Cortex of kidney (tissue), 1 donor: Measurements from ENCODE around the gene CCER1.

Experiments used
- DNase-seq: peaks from one replicate; lab custom pipeline; 2025; lab: John Stamatoyannopoulos, UW

The CCER1 gene

DNA sequence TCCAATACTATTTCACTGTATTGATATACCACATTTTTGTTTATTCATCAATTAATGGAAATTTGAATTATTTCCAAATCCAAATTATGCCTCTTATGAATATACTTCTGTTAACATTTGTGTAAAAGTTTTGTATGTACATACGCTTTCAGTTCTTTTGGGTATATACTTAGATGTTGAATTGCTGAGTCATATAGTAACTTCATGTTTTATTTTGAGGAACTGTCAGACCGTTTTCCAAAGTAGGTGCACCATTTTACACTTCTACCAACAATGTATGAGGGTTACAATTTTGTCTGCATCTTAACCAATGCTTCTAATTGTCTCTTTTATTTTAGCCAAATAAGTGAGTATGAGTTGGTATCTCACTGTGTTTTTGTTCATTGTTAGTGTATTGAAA lies 10.2 kb upstream of the CCER1 start:
- no peak for DNase-seq

DNA sequence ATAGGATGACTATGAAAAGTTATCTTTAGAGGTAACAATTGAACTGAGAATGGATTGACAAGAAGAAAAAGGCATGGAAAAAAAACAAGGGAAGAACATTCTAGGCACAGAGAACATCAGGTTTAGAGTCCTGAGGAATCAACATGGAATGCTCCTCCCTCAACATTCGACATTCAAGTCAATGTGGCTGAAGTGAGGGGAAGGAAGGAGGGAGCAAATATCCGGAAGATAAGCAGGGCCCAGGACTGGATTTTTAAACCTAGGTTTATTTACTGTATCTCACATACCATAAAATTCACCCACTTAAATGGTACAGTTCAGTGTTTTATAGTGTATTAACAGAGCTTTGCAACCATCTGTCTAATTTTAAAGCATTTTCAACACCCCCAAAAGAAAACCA lies 9.6 kb upstream of the CCER1 start:
- DNase-seq, result no peak

DNA sequence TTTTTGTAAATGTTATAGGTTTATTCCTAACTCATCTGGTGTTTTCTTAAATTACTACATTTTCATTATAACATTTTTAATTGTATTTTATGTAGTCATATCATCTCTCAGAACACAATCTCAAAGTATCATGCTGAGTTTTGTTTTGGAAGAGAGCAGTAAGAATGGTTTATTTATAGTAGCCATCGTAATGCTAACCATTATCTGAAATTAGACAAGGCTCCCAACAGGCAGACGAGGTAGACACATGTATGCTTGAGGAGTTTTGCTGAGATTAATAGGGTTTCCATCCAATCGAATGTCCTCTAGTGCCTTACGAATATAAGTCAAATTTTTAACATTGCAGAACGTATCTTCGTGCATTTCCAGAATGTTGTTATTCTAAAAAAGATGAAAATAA lies 9.0 kb upstream of the CCER1 start:
- no peak for DNase-seq

DNA sequence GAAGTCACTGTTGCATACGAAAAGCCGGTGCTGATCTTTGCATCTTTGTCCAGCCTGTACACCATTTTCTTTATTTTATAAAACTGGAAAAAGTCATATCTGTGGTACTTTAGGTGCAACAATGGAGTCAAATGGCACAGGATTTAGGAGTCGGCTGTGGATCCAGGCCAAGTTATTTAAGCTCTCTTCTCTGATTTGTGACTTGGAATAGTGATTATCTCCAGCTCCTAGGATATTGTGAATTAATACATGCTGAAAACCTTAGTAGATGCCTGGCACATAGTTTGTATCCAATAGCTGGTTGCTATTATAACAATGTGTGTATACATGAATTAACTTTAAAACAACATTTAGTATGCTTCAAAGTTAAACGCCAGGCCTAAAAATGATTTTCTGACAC lies 6.2 kb upstream of the CCER1 start:
- DNase-seq, result no peak

DNA sequence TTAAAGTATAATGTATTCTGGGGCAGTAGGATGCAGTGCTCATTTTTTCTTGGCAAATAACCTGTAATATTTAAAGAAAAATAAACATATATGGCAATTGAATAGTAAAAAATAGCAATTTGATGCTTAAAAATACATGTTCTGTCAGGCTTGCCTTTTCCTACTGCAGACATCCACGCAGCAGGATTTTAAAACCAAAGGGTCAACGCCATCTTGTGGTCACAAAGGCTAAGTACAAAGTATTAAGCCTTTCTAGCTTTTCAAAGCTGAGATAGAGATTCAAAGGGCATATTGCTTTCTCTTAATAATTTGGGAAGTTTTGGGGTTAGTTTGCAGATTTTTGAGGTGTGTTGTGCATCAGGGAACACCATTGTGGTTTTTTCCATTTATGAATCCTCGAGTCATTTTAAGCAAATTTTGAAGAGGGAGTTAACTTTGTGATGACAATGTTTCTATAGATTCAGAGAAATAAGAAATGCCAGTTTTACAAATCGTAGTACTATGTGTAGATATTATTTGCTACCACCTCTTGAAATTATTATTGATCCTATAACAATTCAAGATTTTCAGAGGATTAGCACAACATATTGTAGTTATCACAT lies 4.7 kb upstream of the CCER1 start:
- no peak for DNase-seq

DNA sequence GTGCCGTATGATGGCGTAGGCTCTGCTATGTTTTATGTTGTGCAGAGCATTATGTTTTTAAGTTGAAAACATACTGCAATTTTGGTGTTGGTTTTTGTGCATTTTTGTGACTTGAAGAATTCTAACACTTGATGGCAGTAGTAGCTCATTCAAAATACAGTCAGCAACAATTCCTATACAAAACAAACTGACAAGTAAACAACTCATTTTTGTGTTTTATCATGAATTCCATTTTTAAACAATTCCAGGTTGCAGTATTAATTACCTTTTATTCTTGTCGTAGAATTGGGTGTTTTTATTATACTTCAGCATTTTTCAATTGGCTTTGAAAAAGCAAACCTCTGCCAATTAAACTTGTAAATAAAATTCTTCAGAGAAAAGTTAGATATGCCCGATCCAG lies 4.1 kb upstream of the CCER1 start:
- DNase-seq, result no peak

DNA sequence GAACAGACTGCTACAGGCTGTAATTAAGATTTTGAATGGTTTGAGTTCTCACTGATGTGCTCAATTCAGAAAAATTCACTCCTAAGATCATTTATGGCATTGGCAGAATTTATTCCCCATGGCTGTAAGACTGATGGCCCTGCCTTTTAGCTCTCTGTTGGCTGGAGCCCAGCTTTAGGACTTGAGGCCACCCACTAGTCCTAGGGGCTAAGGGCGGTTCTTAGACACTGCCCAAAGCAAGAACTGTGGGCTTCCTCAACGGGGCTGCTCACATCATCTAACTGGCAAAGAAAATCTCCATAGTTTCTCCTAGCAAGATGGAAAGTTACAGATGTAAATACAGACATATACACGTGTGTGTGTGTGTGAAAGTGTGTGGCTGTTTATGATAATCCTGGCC lies 3.4 kb upstream of the CCER1 start:
- no peak for DNase-seq

DNA sequence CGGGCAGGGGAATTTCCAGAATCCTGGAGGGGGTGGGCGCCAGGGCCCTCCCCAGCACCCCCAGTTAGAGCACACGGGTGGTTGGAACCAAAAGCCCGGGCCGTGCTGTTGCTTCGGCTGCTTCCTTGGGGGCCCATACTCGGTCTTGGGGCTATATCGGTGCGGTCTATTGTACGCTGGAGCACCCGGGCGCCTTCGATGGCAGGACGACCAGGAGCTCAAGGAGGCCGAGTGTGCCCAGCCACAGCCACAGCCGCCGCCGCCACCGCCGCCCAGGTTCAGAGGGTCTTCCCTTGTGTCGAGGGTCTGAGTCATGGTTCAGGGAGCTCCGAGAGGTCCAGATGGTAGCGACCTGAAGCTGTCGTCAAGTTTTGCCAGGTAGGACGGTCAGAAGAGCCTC lies 548 bp downstream of the CCER1 start:
- DNase-seq, result no peak

DNA sequence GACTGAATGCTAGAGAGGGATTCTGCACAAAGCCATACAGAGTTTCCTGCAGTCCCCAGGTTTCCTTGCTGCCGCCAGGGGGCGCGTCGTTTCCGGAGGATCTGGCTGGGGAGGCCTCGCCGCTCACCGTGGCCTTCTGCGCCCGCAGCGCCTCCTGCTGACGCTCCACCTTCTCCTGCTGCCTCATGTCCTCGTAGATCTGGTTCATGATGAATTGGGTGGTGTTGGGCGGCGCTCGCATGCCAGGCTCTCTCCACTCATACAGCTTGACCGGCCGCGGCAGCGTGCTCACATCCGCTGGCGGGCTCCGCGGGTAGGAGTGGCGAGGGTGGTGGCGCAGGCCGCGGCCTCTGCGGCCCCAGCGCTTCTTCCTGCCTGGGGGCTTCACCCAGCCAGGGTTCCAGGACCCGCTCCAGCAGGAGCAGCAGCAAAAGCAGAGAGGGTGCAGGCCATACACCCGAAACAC lies 987 bp downstream of the CCER1 start:
- DNase-seq, result no peak

DNA sequence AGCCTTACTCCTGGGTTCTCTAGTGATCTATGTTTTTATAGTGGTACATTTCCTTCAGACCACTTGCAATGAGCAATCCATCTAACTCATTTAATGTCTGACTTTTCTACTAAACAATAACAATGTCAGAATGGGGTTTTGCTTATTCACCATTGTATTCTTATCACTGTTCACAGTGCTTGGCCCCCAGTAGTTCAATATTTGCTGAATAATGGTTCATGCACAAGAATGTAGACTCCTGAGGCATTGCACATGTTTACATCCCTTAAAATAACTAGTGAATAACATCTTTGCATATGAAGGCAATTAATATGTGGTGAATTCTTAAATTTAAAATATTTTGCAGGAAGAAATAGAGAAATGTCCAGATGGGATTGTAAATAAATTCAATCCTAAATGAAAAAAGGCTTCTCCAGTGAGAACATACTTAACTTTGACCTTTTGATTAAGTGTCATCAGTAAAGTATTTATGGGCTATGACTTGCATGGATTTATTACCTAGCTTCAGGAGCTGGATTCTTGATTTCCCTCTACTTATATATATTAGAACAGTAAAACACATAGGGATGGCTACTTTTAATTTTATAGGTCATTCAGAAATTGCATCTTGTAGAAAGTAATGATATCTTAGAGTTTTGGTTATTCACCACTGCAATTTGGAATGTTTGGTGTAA lies 3.4 kb downstream of the CCER1 start:
- no peak for DNase-seq

DNA sequence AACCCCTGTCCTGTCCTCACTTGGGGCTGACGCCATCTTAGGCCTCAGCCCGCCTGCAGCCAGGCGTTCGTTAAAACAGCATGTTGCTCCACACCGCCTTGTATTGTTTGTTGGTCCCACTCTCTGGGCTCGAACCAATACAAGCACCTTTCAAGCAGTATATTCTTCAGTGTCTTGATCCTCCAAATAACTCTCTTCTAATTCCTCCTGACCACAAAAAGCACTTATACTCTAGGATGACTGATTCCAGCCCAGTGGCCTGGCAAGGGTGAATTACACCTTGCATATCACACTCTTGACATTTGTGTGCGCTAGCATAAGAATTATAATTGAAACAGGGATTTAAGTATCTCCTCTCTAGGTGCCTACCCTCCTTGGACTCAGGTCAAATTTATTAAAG lies 7.1 kb downstream of the CCER1 start:
- no peak for DNase-seq

DNA sequence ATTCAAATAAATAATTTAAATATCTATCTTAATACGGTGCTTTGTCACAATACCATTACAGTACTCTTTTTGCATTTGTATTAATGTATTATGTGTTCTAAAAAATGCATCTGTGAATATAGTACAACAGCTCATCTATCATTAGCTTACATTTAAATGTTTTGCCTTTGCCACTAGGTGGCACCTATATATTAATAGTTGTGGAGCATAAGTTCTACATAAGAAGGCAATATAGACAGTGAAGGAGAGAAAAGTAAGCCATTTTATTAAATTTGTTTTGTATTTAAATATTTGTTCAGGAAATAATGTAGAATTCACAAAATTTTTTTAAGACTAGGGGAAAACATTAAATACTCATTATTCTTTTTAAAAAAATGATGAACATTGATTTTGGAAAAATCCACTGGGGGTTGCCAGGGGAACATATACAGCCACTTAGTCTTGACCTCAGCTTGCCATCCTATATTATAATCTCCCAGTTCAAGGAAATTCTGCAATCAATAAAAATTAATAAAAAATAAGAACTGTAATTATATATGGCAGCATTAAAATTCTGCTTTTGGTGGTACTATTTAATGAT lies 9.8 kb downstream of the CCER1 start:
- DNase-seq, result no peak

DNA sequence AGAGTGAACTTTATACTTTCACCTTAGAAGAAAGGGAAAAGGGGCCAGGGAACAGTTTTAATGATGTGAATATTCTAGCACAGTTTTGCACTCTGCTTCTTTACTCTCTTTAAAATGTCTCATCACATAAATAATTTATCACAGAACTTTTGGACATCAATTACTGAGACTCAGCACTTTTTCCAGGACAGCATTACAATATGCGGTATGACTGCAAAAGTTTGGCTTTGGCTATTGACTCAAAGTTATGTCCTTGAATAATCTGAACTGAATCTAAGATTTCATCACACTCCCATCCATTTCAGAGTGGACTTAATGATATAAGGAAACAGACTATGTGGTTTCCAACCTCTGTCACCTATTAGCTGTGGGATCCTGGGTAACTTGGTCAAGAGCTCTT lies 11.7 kb downstream of the CCER1 start:
- no peak for DNase-seq

DNA sequence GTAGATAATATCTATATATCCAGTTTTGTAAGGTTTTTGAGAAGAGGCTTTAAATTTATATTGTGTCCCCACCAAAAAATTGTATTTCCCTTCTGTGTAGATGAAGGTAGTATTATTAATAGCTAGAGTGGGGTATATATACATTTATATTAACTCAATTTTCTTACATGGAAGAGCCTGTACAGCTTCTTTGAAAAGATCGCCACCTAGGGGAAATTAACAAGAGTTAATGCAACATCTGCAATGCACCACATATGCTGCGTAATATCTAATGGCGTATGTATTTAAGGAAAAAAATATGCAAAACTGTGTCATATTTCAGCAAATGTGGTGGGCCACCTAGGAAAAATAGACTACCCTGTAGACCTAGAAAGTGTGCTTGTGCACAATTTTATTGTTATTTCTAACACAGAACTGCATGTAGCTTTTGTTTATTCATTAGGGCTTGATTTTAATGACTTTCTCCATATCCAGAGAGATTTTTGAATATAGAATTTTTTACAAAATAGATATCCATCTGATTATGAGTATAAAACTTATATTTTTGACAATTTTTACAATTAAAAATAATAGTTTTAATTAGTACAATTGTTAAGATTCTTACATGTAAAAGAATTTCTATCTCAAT lies 14.0 kb downstream of the CCER1 start:
- DNase-seq, result no peak

DNA sequence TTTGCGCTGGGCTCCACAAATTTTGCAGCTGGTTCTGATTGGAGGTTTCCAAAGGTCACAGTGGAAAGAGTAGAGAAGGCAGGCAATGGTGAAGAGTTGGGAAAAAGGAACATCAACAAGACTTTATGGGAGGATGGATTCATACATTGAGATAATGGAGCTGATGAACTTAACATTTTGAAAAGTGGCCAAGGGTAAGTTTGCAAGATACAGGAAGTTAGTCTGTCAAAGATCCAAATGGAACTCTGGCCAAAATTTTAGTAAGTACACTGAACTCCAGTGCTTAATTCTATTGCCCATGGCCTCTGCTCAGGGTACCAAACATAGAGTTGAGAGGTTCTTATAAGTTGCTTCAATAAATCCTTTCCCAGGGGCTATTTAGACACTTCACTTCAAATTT lies 15.6 kb downstream of the CCER1 start:
- no peak for DNase-seq

DNA sequence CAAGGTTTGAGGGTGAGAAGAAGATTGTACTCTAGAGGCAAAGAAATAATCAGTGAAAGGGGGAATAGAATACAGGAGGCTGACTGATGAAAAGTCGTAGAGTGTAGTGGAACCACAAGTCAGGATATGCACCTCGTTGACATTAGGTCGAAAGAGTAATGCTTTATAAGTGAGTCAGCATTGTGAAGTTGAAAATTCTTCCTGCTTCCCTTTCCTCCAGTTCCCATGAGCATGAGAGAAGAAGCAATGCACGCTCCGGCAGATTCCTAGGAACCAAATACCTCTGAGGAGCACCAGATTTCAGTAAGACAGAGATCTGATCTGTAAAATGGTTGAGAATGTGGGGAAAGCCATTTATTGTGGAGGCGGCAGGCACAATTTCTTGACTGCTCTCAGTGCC lies 16.5 kb downstream of the CCER1 start:
- DNase-seq, result no peak

DNA sequence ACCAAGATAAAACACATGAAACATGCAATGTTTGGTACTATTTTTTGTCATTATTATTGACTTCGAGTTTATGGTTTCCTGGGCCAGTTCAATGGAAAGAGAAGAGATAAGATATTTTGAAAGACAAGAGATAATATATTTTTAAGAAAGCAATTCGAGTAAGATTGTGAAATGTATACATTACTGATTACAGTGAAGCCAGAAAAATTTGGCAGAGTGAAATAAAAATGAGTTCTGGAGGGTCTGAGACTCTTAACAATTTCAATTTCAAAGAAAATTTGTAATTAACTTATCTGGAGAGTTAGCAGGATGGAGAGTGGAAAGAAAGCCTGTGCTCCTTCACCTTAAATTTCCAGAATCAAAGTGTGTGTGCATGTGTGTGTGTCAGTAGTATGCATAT lies 17.3 kb downstream of the CCER1 start:
- no peak for DNase-seq

DNA sequence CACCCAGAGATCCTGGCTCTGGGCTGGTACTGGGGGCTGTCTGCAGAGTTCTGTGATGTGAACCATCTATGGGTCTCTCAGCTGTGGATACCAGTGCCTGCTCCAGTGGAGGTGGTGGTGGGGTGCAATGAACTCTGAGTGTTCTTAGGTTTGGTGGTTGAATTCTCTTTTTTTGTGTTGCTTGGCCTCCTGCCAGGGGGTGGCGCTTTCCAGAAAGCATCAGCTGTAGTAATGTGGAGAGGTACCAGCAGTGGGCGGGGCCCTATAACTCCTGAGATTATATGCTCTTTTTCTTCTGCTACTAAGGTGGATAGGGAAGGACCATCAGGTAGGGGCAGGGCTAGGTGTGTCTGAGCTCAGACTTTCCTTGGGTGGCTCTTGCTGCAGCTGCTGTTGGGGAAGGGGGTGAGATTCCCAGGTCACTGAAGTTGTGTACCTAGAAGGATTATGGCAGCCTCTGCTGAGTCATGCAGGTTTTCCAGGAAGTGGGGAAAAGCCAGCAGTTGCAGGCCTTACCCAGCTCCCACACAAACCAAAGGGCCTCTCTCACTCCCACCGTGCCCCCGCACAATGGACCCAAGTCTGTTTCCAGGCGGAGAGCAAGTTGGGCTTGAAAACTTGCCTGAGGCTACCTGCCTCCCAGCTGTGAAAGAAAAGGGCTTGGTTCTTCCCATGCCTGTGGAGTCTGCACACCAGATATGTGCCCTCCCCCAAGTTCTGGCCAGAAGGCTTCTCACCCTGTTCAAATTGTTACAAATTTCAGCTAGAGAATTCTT lies 18.6 kb downstream of the CCER1 start:
- DNase-seq, result no peak

DNA sequence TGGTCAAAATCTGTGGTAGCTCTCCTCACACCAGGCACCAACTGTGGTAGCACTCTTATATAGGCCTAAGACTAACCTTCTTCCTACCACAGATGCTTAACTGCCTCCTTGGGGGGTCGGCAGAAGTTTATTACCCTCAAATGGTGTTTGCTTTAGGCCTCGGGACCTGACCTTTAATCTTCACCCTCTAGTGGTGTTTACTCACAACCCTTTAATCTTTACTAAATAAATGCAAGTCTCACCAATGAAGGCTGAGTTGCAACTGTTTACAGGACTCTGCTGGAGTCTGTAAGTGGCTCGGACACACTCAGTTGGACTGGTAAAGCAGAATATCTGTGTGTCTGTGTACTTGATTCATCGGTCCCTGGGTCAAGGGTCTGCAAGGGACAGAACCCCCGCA lies 29.4 kb downstream of the CCER1 start:
- no peak for DNase-seq

DNA sequence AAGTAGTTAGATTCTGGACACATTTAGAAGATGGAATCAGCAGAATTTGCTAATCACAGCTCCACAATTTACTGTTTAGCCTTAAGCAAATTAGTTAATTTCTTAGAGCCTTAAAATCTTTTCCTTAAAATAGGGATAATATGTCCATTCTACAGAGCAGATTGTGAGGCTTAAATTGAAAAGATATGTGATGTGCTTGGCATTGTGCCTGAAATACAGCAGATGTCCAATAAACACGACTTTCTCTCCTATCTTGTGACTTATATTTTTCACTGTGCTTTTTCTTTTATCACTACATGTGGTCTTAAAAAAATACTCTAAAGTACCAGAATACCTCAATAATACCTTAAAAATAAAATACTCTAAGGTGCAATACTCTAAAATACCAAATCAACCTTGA lies 30.6 kb downstream of the CCER1 start:
- DNase-seq, result no peak

DNA sequence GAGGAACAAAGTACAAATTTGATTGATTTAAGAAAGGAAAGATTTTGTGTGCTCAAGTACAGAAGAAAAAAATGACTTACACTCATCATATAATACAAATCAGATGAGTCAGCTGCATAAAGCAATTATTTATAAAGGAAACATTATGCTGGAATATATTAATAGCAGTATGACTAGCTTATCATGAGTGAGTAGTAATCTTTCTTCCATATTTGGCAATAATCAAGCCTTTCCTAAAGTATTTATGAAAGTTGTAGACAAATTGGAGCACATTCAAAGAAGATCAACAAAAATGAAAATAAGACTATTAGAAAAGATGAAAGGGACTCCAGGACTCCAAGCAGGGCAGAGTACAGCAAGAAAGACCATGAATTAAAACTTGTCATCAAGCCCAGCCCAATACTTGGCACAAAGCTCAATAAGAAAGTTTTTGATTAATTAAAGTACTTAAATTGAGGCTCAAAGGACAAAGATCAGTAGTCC lies 32.8 kb downstream of the CCER1 start:
- DNase-seq, result no peak

DNA sequence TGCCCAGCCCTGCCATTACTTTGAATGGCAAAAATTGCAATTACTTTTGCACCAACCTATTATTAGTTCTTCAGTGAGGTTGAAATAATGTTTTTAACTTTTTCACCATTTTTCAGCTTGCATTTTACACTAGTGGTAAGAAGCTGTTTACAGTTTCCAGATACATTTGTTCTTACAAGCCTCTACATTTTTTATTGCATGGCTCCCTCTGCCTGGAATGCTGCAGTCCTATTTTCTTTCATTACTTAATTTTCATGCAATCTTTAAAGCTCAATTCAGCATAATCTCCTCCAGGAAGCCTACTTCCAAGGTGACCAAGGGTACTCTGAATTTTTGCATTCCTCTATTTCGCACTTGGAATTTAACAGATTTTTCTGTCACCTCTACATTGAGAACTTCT lies 33.4 kb downstream of the CCER1 start:
- no peak for DNase-seq
